ENCODE measurements around the gene ATP6V1F.

The ATP6V1F gene

GRCh38 chr7:128888039-128888755, 25.5 kb downstream of the ATP6V1F start:
- Histone ChIP-seq H3K27ac (no peak overlapping the region), H3K27me3 (ENCODE audit: insufficient read depth, low read depth, severe bottlenecking) (peaks cover 10% of the 10 kb centered on the region), H3K4me3 (ENCODE audit: low read depth, low read length) (no peak overlapping the region), H3K36me3 (no peaks in the 10 kb centered on the region), H3K9me3 (ENCODE audit: severe bottlenecking) (no peaks in the 10 kb centered on the region)
- TF ChIP-seq, protein P1, sequence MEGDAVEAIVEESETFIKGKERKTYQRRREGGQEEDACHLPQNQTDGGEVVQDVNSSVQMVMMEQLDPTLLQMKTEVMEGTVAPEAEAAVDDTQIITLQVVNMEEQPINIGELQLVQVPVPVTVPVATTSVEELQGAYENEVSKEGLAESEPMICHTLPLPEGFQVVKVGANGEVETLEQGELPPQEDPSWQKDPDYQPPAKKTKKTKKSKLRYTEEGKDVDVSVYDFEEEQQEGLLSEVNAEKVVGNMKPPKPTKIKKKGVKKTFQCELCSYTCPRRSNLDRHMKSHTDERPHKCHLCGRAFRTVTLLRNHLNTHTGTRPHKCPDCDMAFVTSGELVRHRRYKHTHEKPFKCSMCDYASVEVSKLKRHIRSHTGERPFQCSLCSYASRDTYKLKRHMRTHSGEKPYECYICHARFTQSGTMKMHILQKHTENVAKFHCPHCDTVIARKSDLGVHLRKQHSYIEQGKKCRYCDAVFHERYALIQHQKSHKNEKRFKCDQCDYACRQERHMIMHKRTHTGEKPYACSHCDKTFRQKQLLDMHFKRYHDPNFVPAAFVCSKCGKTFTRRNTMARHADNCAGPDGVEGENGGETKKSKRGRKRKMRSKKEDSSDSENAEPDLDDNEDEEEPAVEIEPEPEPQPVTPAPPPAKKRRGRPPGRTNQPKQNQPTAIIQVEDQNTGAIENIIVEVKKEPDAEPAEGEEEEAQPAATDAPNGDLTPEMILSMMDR (IDR thresholded peaks at IDR 0.05; ENCODE audit: low read depth, low read length): no peak
- DNase-seq: no peak

- TF ChIP-seq, protein P1 (IDR thresholded peaks at IDR 0.05; ENCODE audit: low read depth, low read length): no peak
- Histone ChIP-seq H3K27me3 (ENCODE audit: insufficient read depth, low read depth, severe bottlenecking) (peaks cover 10% of the 10 kb centered on the region), H3K9me3 (ENCODE audit: severe bottlenecking) (no peaks in the 10 kb centered on the region), H3K4me3 (ENCODE audit: low read depth, low read length) (no peak overlapping the region), H3K27ac (no peak overlapping the region), H3K36me3 (no peaks in the 10 kb centered on the region)
- DNase-seq: no peak
Measured at GRCh38 chr7:128888756-128889095, 26.1 kb downstream of the ATP6V1F start.

GRCh38 chr7:128889121-128889520, 26.5 kb downstream of the ATP6V1F start:
- no peak for DNase-seq
- Histone ChIP-seq H3K9me3 (ENCODE audit: severe bottlenecking) (no peaks in the 10 kb centered on the region), H3K27me3 (ENCODE audit: insufficient read depth, low read depth, severe bottlenecking) (peaks cover 10% of the 10 kb centered on the region), H3K36me3 (no peaks in the 10 kb centered on the region), H3K27ac (no peak overlapping the region), H3K4me3 (ENCODE audit: low read depth, low read length) (no peak overlapping the region)
- TF ChIP-seq, protein P1 (IDR thresholded peaks at IDR 0.05; ENCODE audit: low read depth, low read length): no peak

GRCh38 chr7:128890306-128891109, 27.9 kb downstream of the ATP6V1F start:
- H3K9me3 ChIP-seq (ENCODE audit: severe bottlenecking): no peaks in the 10 kb centered on the region
- peaks cover 10% of the 10 kb centered on the region for H3K27me3 ChIP-seq (ENCODE audit: insufficient read depth, low read depth, severe bottlenecking)
- DNase-seq: peak; percentile 67
- H3K4me3 ChIP-seq (ENCODE audit: low read depth, low read length): peak overlapping the region; percentile 35
- no peak overlapping the region for H3K27ac ChIP-seq
- TF ChIP-seq, protein P1 (IDR thresholded peaks at IDR 0.05; ENCODE audit: low read depth, low read length): no peak
- H3K36me3 ChIP-seq: no peaks in the 10 kb centered on the region

GRCh38 chr7:128891110-128891941, 28.7 kb downstream of the ATP6V1F start:
- peak; percentile 74 for DNase-seq
- Histone ChIP-seq H3K4me3 (ENCODE audit: low read depth, low read length) (peak overlapping the region; percentile 35), H3K36me3 (no peaks in the 10 kb centered on the region), H3K9me3 (ENCODE audit: severe bottlenecking) (no peaks in the 10 kb centered on the region), H3K27me3 (ENCODE audit: insufficient read depth, low read depth, severe bottlenecking) (peaks cover 10% of the 10 kb centered on the region), H3K27ac (no peak overlapping the region)
- TF ChIP-seq, protein P1 (IDR thresholded peaks at IDR 0.05; ENCODE audit: low read depth, low read length): peak; percentile 25; the same call in 1 of the 2 replicates

Data from WERI-Rb-1 (cell line).